ENCODE data around the gene LRRTM3.

Gene LRRTM3

GRCh38 chr10:66940965-66941364 is 15.1 kb downstream of the LRRTM3 start:
- no peak for DNase-seq

GRCh38 chr10:66941491-66941890 is 15.7 kb downstream of the LRRTM3 start:
- DNase-seq = no peak

GRCh38 chr10:66942407-66942806 is 16.6 kb downstream of the LRRTM3 start:
- DNase-seq = no peak

- no peak for DNase-seq
These were observed 17.8 kb downstream of the LRRTM3 start for GRCh38 chr10:66943590-66943989.

GRCh38 chr10:66951896-66952295 is 26.1 kb downstream of the LRRTM3 start:
- DNase-seq = no peak

GRCh38 chr10:66958466-66958865 is 32.6 kb downstream of the LRRTM3 start:
- DNase-seq = no peak

- no peak for DNase-seq
These were observed 39.1 kb downstream of the LRRTM3 start for GRCh38 chr10:66964946-66965345.

- no peak for DNase-seq
These were observed 54.5 kb downstream of the LRRTM3 start for GRCh38 chr10:66980246-66980815.

- no peak for DNase-seq
These were observed 55.7 kb downstream of the LRRTM3 start for GRCh38 chr10:66981361-66982052.

GRCh38 chr10:66982053-66982420 is 56.2 kb downstream of the LRRTM3 start:
- DNase-seq = no peak

GRCh38 chr10:66982792-66983474 is 57.1 kb downstream of the LRRTM3 start:
- no peak for DNase-seq

- DNase-seq = no peak
These were observed 57.6 kb downstream of the LRRTM3 start for GRCh38 chr10:66983475-66983818.

- DNase-seq = no peak
These were observed 64.5 kb downstream of the LRRTM3 start for GRCh38 chr10:66990143-66990830.

- DNase-seq = no peak
These were observed 71.2 kb downstream of the LRRTM3 start for GRCh38 chr10:66996996-66997395.

- no peak for DNase-seq
These were observed 74.1 kb downstream of the LRRTM3 start for GRCh38 chr10:66999762-67000545.

- no peak for DNase-seq
These were observed 78.9 kb downstream of the LRRTM3 start for GRCh38 chr10:67004690-67005089.

- DNase-seq = no peak
These were observed 80.1 kb downstream of the LRRTM3 start for GRCh38 chr10:67005981-67006380.

- no peak for DNase-seq
These were observed 85.6 kb downstream of the LRRTM3 start for GRCh38 chr10:67011480-67011879.

- no peak for DNase-seq
These were observed 86.1 kb downstream of the LRRTM3 start for GRCh38 chr10:67011981-67012380.

- DNase-seq = no peak
These were observed 89.4 kb downstream of the LRRTM3 start for GRCh38 chr10:67015225-67015624.

GRCh38 chr10:67017218-67017617 is 91.4 kb downstream of the LRRTM3 start:
- no peak for DNase-seq

- no peak for DNase-seq
These were observed 96.3 kb downstream of the LRRTM3 start for GRCh38 chr10:67022099-67022498.

- no peak for DNase-seq
These were observed 108.0 kb downstream of the LRRTM3 start for GRCh38 chr10:67033878-67034277.
